HG03460 (cell line): ENCODE results near the gene SH3BP1.
"Not testable (repeated sequence)": the region's sequence is repeated elsewhere in the genome, so short reads cannot be mapped to it uniquely, and the experiment has no call there.

ENCODE experiments used
- ATAC-seq: cut with Tn5 transposase; IDR thresholded peaks from one replicate; pipeline ENCODE4 v1.9.1; 2021; ENCODE audit not compliant: unreplicated experiment

SH3BP1 gene, protein sequence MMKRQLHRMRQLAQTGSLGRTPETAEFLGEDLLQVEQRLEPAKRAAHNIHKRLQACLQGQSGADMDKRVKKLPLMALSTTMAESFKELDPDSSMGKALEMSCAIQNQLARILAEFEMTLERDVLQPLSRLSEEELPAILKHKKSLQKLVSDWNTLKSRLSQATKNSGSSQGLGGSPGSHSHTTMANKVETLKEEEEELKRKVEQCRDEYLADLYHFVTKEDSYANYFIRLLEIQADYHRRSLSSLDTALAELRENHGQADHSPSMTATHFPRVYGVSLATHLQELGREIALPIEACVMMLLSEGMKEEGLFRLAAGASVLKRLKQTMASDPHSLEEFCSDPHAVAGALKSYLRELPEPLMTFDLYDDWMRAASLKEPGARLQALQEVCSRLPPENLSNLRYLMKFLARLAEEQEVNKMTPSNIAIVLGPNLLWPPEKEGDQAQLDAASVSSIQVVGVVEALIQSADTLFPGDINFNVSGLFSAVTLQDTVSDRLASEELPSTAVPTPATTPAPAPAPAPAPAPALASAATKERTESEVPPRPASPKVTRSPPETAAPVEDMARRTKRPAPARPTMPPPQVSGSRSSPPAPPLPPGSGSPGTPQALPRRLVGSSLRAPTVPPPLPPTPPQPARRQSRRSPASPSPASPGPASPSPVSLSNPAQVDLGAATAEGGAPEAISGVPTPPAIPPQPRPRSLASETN

DNA sequence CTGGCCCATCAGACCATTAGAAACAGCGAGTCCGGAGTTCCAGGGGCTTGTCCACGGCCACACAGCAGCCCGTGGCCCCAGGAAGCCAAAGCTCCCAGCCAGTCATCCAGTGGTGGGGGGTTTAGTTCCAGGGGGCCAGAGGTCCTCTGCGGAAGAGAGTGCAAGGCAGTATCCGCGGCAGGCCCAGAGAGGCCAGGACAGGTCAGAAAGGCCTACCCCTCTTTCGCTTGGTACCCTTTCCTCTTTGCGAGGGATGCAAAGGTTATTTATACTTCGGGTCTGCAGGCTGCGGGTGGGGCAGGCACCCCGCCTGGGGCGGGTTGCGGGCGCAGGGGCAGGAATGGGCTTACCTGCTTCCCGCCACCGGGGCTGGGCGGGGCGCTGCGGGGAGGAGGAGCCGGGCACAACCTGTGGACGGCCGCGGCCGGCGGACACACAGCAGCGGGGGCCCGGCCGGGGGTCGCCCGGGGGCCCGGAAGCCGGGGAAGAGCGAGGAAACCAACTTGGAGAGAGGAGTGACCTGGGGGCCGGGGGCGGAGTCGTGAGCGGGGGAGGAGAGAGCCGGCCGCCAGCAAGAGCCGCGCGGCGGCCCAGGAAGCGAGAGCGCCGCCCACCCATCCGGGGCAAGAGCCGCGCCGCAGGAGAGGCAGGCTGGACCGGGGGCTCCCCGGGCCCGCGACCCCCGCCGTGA lies at the start of gene SH3BP1:
TSS of gene SH3BP1 (plus strand) at position 600 of the 691 bp plus-strand sequence. CDS start 119 bp downstream, outside the sequence.
- no peak for ATAC-seq

DNA sequence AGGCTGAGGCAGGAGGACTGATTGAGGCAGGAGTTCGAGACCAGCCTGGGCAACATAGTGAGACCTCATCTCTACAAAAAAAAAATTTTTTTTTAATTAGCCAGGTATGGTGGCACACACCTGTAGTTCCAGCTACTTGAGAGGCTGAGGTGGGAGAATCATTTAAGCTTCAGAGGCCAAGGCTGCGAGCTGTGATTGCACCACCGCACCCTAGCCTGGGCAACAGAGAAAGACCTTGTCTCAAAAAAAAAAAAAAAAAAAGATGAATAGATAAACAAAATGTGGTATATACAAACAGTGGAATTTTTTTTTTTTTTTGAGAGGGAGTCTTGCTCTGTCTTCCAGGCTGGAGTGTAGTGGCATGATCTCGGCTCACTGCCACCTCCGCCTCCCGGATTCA lies 48.4 kb upstream of the SH3BP1 start:
- not testable (repeated sequence) for ATAC-seq

DNA sequence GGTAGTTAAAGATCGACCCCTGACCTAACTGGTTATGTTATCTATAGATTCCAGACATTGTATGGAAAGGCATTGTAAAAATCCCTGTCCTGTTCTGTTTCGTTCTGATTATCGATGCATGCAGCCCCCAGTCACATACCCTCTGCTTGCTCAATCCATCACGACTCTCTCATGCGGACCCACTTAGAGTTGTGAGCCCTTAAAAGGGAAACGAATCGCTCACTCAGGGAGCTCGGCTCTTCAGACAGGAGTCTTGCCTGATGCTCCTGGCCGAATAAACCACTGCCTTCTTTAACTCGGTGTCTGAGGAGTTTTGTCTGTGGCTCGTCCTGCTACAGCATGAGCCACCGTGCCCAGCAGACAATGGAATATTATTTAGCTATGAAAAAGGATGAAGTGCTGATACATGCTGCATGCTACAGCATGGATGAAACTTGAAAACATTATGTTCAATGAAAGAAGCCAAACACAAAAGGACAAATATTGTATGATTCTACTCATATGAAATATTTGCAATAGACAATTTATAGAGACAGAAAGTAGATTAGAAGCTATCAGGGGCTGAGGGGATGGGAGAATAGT lies 47.6 kb upstream of the SH3BP1 start:
- ATAC-seq: no peak

DNA sequence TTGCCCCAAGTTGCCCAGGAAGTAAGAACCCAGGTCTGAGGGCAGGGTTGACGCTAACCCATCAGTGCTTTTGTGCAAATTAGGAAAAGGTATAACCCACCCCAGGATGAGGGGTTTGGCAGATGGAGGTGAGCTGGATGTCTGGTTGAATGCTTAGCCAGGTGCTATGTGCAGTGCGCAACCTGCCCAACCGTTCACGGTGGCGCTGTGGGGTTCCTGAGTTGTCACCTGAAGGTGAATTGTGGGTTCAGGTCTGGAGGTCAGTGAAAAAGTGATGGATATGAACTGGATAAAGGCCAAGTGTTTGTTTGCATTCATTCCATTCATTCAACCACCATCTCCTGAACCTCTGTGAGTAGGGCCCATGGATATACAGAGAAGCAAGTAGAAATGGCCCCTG lies 45.2 kb upstream of the SH3BP1 start:
- no peak for ATAC-seq

DNA sequence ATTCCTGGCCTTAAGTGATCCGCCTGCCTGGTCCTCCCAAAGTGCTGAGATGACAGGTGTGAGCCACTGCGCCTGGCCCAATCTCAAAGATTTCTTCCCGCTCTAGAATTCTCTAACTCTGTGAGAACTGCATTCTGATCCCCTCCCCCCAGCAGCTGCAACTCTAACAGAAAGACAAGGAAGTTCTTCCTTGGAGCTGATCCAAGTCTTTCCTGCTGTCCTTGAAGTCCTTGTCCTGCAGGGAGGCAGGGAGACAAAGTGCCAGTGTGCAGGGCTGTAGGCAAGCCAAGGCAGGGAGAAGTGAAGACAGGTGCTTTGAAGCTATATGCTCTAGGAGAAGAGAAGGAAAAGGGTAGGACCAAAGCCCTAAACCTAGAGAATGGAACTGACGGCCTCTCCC lies 40.3 kb upstream of the SH3BP1 start:
- ATAC-seq: no peak

DNA sequence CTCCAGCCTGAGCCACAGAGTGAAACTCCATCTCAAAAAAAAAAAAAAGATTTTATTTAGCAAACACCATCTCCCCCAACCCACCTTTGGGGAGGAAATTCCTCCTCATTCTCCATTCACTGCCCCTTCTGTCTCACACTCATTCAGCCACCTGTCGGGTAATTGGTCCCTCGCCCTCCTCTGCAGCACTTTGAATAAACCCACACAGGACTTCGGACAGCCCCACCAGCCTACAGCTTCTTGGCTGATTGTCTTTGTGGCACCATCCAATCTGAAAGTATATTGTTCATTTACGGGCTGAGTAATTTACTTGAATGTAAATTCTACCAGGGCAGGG lies 38.3 kb upstream of the SH3BP1 start:
- no peak for ATAC-seq

DNA sequence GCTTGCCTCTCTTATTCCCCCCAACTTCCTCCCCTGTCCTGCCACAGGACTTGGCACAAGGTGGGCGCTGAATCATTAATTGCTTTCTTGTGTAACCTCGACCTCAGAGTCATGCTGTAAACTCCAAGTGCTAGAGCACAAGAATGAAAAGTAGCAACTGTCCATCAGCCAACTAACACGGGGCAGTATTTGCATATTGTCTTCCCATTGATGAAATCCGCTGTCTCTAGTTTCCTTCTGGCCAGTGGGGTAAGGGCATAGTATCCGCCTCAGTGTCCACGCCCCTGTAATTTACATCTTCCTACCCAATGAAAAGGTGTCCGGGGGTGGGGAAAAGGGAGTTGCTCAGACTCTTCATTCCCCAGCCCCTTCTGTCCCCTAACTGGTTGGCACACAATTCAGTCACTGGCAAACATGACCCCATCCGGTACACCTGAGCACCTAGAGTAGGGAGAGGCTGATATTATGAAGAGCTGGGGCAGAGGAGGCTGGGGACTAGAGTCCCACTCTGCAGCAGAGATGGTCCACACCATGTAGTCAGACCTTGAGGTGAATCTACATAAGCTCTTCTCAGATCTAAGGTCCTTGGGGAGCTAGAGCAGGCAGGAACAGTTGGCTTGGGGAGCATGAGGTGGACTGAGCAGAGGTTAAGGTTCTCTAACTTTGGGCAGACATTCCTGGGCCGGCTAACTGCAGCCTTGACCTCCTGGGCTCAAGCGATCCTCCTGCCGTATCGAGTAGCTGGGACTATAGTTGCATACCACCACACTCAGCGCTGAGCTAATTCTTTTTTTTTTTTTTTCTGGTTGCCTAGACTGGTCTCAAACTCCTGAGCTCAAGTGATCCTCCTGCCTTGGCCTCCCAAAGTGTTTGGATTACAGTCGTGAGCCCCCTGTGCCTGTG lies 37.7 kb upstream of the SH3BP1 start:
- ATAC-seq: no peak

DNA sequence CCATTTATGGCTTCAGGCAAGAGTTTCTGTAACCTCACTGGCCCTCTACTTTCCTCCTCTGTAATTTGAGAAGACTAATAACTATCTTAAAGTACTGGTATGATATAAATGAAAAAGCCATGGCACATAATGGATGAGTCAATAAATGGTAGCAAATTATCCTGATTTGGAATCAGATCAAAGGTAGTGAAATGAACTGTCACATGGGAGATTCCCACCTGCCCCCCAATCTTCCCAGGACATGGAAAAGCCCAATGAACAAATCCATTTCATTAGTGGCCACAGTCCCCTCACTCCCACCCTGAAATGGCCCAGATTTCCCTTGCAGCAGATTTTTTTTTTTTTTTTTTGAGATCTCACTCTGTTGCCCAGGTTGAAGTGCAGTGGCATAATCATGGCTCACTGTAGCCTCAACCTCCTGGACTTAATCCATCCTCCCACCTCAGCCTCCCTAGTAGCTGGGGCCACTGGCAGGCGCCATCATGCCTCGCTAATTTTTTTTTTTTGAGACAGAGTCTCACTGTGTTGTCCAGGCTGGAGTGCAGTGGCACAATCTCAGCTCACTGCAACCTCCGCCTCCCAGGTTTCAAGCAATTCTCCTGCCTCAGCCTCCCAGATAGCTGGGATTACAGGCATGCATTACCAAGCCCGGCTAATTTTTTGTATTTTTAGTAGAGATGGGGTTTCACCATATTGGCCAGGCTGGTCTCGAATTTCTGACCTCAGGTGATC lies 36.8 kb upstream of the SH3BP1 start:
- not testable (repeated sequence) for ATAC-seq

DNA sequence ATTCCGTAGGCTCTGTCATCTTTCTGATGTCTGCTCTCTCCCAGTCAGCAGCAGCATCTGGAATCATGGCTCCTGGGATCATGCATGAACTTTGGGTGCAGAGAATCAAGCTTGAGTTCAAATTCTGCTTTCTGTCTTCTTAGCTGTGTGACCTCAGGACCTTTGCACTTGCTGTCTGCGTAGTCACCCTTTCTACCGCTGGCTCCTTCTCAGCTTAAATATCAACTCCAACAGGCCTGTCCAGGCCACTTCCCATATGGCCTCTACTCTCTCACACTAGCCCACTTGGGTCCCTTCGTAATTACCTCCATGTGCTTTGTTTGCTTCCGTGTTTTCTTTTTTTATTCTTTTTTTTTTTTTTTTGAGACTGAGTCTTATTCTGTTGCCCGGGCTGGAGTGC lies 35.4 kb upstream of the SH3BP1 start:
- no peak for ATAC-seq

DNA sequence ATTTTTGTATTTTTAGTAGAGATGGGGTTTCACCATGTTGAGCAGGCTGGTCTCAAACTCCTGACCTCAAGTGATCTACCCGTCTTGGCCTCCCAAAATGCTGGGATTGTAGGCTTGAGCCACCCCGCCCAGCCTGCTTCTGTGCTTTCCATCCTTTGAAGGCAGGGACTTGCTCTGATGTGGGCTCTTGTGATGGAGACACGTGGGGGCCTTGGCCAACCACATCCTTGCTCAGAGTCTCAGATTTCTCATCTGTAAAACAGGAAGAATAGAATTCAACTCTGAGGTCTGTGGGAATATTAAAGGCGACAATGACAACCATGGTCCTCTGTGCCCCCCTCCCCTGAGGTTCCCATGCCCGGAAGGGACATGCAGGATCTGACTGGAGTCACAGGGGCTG lies 34.6 kb upstream of the SH3BP1 start:
- ATAC-seq: no peak

DNA sequence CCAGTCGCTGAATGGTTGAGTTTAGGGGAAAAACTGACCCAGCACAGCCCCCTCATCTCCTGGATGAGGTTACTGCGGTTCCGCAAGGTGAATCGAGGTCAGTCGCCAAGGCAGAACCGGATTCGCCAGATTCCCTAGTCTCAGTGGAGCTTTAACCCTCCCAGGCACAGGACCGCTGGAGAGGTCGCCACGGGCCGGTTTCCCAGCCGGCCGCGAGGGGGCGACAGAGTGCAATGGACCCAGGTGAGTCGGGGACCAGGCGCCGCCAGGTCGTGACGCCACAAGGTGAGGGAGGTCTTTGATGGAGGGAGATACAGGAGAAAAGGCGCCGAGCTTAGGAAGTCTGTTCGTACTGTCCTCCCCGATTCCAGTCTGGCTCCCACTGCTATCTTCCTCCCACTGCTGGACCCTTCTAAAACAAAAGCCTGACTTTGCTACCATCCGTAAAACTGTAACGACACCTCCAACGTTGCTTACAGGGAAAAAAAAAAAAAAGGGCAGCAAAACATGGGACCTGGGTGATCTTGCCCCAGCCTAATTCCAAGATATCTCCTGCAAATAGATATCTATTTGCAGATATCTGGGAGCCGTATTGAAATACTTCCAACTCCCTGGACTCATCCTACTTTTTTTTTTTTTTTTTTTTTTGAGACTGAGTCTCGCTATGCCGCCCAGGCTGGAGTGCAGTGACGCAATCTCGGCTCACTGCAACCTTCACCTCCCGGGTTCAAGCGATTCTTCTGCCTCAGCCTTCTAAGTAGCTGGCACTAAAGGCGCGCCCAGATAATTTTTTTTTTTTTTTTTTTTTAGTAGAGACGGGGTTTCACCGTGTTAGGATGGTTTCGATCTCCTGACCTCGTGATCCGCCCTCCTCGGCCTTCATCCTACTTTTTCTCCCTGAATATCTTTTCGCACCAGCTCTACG lies 32.2 kb upstream of the SH3BP1 start:
- no peak for ATAC-seq

DNA sequence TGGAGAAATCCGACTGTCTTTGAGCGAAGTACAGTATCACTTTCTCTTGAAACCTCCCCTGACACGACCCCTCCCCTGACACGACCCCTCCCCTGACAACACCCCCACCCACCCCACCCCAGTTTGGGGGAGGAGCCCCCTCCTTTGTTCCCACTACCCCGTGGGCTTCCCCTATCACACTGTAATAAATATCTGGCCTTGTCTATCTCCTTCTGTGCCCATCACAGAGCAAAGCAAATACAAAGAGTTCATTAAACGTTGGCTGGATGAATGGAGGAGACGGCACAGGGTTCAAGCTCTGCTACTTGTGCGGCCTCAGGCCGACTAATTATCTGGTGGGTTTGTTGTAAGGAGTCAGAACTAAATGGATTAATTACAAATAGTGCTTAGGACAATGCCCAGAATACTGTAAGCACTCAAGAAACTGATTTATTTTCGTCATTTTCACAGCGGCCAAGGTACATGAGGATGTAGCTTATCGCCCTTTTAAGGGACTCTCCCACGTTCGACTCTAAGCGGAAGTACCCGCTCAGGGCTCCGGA lies 31.5 kb upstream of the SH3BP1 start:
- ATAC-seq: no peak

DNA sequence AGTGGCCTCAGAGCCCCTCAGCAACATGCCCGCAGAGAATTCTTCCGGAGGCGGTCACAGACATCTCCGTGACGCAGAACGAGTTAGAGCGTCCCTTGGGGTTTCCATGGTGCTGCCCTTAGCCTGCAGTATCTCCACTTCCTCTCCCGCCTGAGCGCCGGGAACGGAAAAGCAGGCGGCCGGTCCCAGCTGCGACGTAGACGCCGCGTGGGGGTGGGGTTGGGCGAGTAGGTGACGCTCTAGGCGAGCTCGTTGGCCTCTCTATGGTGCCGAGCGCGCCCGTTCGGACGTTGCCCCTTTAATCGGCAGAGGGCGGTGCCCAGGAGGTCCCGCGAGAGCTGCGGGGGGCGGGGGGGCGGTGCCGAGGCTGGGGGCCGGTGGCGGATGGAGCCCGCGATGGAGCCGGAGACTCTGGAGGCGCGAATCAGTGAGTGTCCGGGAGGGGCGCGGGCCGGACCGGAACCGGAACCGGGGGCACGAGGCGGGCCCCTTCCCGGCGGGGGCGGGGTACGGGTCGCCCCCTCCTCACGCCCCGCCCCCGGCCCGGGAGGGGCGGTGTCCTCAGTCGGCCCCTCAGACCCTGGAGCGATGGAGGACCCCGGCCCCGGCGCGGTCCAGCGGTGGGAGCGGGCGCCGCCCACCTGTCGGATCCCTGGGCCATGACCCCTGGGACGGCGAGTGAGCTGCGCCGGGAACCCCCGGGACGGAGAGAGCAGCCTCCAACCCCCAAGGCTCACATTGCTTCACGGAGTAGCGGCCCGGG lies 30.8 kb upstream of the SH3BP1 start, which contains the start of gene GGA1:
TSS of gene GGA1 (plus strand) at position 358 of the 763 bp plus-strand sequence. CDS start at position 385, 27 bp downstream.
- peak; percentile 59 for ATAC-seq

DNA sequence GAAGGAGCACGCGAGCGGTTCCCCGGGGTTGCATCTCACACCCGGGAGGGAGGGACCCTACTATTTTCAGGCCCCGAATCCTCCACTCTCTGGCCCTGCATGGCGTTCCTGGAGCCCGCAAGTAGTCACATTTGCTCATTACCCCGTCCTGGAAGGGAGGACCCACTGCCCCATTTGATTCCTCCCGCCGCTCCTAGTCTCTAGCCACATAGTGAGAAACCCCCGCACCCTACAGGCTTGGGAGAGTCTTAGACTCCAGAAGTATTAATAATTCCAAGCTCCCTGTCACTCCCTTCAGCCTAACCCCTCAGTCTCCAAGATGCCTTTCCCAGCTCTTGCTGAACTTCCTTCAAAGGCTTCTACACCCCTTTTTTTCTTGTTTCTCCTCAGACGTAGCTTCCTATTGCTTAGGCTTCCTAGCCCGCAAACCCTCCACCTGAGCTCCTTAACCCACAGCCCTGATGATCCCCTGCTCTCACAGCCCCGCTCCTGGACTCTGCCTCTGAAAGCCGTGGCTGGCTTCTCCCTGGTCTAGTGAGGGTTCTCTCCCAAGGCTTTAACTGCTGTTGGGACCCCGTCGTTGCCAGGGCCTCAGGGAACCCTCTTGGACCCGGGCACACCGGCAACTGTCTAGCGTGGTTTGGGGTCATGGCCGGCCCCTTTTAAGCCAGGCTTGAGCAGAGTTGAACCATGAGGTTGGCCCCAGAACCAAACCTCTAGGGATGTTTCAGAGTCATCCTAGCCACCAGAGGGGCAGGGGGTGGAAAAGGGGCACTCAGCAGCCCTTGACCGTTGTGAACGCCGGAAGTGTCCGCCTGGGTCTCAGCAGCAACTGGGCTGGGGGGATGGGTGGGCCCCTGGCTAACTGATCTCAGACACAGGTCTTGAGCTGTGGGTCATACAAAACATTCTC lies 30.0 kb upstream of the SH3BP1 start:
- ATAC-seq: peak; percentile 4

DNA sequence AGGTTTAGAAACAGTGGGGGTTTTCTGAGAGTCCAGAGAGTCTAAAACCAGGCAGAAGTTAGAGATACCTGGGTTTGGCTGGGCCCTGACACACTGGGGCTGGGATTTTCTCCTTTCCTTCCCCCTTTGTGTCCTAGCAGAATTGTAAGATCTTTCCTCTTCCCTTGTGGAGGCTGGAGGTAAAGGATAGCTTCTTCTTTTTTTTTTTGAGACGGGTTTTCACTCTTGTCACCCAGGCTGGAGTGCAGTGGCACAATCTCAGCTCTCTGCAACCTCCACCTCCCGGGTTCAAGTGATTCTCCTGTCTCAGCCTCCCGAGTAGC lies 29.4 kb upstream of the SH3BP1 start:
- ATAC-seq: not testable (repeated sequence)

DNA sequence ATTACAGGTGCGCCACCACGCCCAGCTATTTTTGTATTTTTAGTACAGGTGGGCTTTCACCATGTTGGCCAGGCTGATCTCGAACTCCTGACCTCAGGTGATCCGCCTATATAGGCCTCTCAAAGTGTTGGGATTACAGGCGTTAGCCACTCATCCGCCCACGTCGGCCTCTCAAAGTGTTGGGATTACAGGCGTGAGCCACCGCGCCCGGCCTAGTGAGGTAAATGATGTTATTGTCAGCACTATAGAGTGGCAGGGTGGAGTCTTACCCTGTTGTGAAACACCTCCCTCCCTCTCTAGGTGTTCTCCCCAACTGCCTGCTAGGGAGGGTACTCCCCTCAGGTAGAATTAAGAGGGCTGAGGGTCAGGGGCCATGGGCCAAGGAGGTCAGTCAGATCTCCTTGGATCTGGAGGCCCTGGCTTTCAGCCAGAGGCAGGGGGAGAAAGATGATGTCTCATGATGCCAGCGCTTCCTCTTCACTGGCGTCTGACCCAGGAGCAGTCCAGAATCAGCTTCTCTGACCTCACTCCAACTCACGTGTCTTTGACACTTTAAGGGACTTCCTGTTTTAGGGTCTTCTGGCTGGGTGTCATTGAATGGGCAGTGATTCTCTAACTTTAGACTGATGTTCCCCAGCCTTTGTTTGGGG lies 28.9 kb upstream of the SH3BP1 start:
- ATAC-seq: no peak
